Measurements from ENCODE around the gene PLCH1.

The PLCH1 gene

GRCh38 chr3:155730843-155731242 is 14.0 kb downstream of the PLCH1 start:
- Histone ChIP-seq H3K4me1 (ENCODE audit: control insufficient read depth, insufficient read depth, low read length) (no peaks in the 10 kb centered on the region), H3K27ac (ENCODE audit: insufficient read depth, low read depth, low read length, poor library complexity, severe bottlenecking) (no peak overlapping the region), H3K27me3 (ENCODE audit: control insufficient read depth, insufficient read depth, low read length, poor library complexity, severe bottlenecking) (no peaks in the 10 kb centered on the region), H3K9me3 (ENCODE audit: control insufficient read depth, low read length) (no peaks in the 10 kb centered on the region), H3K4me3 (ENCODE audit: insufficient read depth, low read depth, low read length) (no peak overlapping the region), H3K36me3 (ENCODE audit: control insufficient read depth, insufficient read depth, low read length) (no peaks in the 10 kb centered on the region)
- 92 to 93% methylated on average over 2 of the region's 2 CpGs for WGBS, 2 experiments

GRCh38 chr3:155727836-155728235 is 17.0 kb downstream of the PLCH1 start:
- H3K4me1 ChIP-seq (ENCODE audit: control insufficient read depth, insufficient read depth, low read length), result no peaks in the 10 kb centered on the region
- no peak overlapping the region for H3K27ac ChIP-seq (ENCODE audit: insufficient read depth, low read depth, low read length, poor library complexity, severe bottlenecking)
- H3K27me3 ChIP-seq (ENCODE audit: control insufficient read depth, insufficient read depth, low read length, poor library complexity, severe bottlenecking), result no peaks in the 10 kb centered on the region
- H3K9me3 ChIP-seq (ENCODE audit: control insufficient read depth, low read length), result no peaks in the 10 kb centered on the region
- WGBS, 2 experiments, result 94% methylated on average over 3 of the region's 3 CpGs
- H3K36me3 ChIP-seq (ENCODE audit: control insufficient read depth, insufficient read depth, low read length), result no peaks in the 10 kb centered on the region
- no peak overlapping the region for H3K4me3 ChIP-seq (ENCODE audit: insufficient read depth, low read depth, low read length)

DNA sequence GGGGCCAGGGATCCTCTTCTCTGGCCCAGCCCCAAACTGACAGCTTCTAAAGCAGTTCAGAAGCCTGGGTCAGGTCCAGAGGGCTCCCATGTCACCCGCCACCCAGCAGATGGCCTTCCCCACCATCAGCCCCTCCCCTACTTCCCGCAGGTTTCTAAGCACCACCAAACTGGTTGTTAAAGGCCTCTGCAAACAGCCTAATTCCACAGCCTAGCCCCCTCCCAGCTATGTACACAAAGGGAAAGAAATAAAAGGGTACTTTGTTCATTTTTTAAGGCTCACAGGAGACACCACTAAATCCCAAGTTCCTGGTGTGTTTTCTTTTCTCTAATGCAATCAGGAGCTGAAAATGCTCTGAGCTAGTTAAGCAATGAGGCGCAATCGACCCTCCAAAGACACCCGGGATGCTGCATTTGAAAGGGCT is 30.6 kb downstream of the PLCH1 start:
- no peaks in the 10 kb centered on the region for H3K27me3 ChIP-seq (ENCODE audit: control insufficient read depth, insufficient read depth, low read length, poor library complexity, severe bottlenecking)
- H3K27ac ChIP-seq (ENCODE audit: insufficient read depth, low read depth, low read length, poor library complexity, severe bottlenecking), result peak overlapping the region; percentile 50
- WGBS, 2 experiments, result 14% methylated on average over 5 of the region's 5 CpGs
- H3K9me3 ChIP-seq (ENCODE audit: control insufficient read depth, low read length), result no peaks in the 10 kb centered on the region
- H3K4me1 ChIP-seq (ENCODE audit: control insufficient read depth, insufficient read depth, low read length), result peaks cover 15% of the 10 kb centered on the region
- no peak overlapping the region for H3K4me3 ChIP-seq (ENCODE audit: insufficient read depth, low read depth, low read length)
- no peaks in the 10 kb centered on the region for H3K36me3 ChIP-seq (ENCODE audit: control insufficient read depth, insufficient read depth, low read length)

GRCh38 chr3:155712008-155712407 is 32.9 kb downstream of the PLCH1 start:
- no peaks in the 10 kb centered on the region for H3K27me3 ChIP-seq (ENCODE audit: control insufficient read depth, insufficient read depth, low read length, poor library complexity, severe bottlenecking)

GRCh38 chr3:155704771-155705559 is 39.9 kb downstream of the PLCH1 start:
- Histone ChIP-seq H3K4me1 (ENCODE audit: control insufficient read depth, insufficient read depth, low read length) (peaks cover 10% of the 10 kb centered on the region), H3K9me3 (ENCODE audit: control insufficient read depth, low read length) (no peaks in the 10 kb centered on the region), H3K27me3 (ENCODE audit: control insufficient read depth, insufficient read depth, low read length, poor library complexity, severe bottlenecking) (no peaks in the 10 kb centered on the region), H3K27ac (ENCODE audit: insufficient read depth, low read depth, low read length, poor library complexity, severe bottlenecking) (peak overlapping the region; percentile 46), H3K36me3 (ENCODE audit: control insufficient read depth, insufficient read depth, low read length) (no peaks in the 10 kb centered on the region), H3K4me3 (ENCODE audit: insufficient read depth, low read depth, low read length) (no peak overlapping the region)
- 58 to 78% methylated on average over 3 to 4 of the region's 4 CpGs for whole genome bisulfite sequencing, 2 experiments

More at GRCh38 chr3:155712008-155712407, 32.9 kb downstream of the PLCH1 start:
- Histone ChIP-seq H3K36me3 (ENCODE audit: control insufficient read depth, insufficient read depth, low read length) (no peaks in the 10 kb centered on the region), H3K4me3 (ENCODE audit: insufficient read depth, low read depth, low read length) (no peak overlapping the region), H3K4me1 (ENCODE audit: control insufficient read depth, insufficient read depth, low read length) (peaks cover 15% of the 10 kb centered on the region), H3K9me3 (ENCODE audit: control insufficient read depth, low read length) (no peaks in the 10 kb centered on the region), H3K27ac (ENCODE audit: insufficient read depth, low read depth, low read length, poor library complexity, severe bottlenecking) (no peak overlapping the region)
- WGBS, 2 experiments, result 93 to 96% methylated on average over 1 of the region's 1 CpG

GRCh38 chr3:155704061-155704460 is 40.8 kb downstream of the PLCH1 start:
- Histone ChIP-seq H3K27me3 (ENCODE audit: control insufficient read depth, insufficient read depth, low read length, poor library complexity, severe bottlenecking) (no peaks in the 10 kb centered on the region), H3K36me3 (ENCODE audit: control insufficient read depth, insufficient read depth, low read length) (no peaks in the 10 kb centered on the region), H3K9me3 (ENCODE audit: control insufficient read depth, low read length) (no peaks in the 10 kb centered on the region), H3K27ac (ENCODE audit: insufficient read depth, low read depth, low read length, poor library complexity, severe bottlenecking) (no peak overlapping the region), H3K4me1 (ENCODE audit: control insufficient read depth, insufficient read depth, low read length) (peaks cover 10% of the 10 kb centered on the region), H3K4me3 (ENCODE audit: insufficient read depth, low read depth, low read length) (no peak overlapping the region)
- 94% methylated on average over 6 of the region's 6 CpGs for WGBS, 2 experiments

DNA sequence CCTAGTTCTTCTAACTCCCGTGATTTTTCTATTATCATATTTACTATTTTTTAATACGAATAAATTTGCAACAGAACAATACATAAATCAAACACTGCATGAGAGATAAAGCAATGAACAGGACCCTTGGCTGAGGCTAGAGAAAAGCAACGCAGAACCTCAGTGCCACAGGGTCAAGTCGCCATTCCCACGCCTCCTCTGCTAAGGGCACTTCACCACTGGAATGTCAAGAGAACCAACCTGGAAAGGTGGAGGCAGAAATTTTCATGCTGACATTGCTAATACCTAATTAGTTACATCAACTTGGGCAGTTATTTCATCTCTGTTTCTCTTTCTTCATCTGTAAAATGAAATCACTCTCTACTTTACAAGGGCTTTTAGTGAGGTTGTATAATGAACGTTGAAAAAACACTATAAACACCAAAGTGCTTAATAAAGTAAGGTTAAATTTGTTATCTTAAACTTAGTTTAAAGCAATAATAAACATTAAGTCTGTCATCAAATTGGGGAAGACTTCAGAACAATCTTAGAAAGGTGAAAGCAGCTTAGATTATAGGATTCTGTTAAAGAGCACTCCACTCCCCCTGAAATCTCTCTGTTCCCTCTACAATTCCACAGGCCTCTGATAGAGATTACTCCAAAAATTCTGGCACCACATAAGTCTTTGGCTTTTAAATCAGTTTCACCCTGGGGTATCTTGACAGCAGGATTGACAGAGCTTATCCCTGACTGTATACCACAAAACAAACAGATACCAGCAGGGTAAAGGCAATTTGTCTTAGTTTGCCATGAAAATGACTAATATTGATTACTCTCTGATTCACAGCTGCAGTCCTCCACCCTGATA is 41.9 kb downstream of the PLCH1 start:
- Histone ChIP-seq H3K4me3 (ENCODE audit: insufficient read depth, low read depth, low read length) (no peak overlapping the region), H3K36me3 (ENCODE audit: control insufficient read depth, insufficient read depth, low read length) (no peaks in the 10 kb centered on the region), H3K27ac (ENCODE audit: insufficient read depth, low read depth, low read length, poor library complexity, severe bottlenecking) (no peak overlapping the region), H3K27me3 (ENCODE audit: control insufficient read depth, insufficient read depth, low read length, poor library complexity, severe bottlenecking) (no peaks in the 10 kb centered on the region), H3K4me1 (ENCODE audit: control insufficient read depth, insufficient read depth, low read length) (peaks cover 10% of the 10 kb centered on the region), H3K9me3 (ENCODE audit: control insufficient read depth, low read length) (no peaks in the 10 kb centered on the region)
- whole genome bisulfite sequencing, 2 experiments, result 88 to 91% methylated on average over 5 of the region's 6 CpGs

- H3K27me3 ChIP-seq (ENCODE audit: control insufficient read depth, insufficient read depth, low read length, poor library complexity, severe bottlenecking), result no peaks in the 10 kb centered on the region
- no peak overlapping the region for H3K4me3 ChIP-seq (ENCODE audit: insufficient read depth, low read depth, low read length)
- no peak overlapping the region for H3K27ac ChIP-seq (ENCODE audit: insufficient read depth, low read depth, low read length, poor library complexity, severe bottlenecking)
- H3K9me3 ChIP-seq (ENCODE audit: control insufficient read depth, low read length), result no peaks in the 10 kb centered on the region
- H3K36me3 ChIP-seq (ENCODE audit: control insufficient read depth, insufficient read depth, low read length), result no peaks in the 10 kb centered on the region
- 86 to 90% methylated on average over 2 to 3 of the region's 5 CpGs for WGBS, 2 experiments
- peaks cover 10% of the 10 kb centered on the region for H3K4me1 ChIP-seq (ENCODE audit: control insufficient read depth, insufficient read depth, low read length)
Measured at GRCh38 chr3:155701882-155702465, 42.9 kb downstream of the PLCH1 start.

DNA sequence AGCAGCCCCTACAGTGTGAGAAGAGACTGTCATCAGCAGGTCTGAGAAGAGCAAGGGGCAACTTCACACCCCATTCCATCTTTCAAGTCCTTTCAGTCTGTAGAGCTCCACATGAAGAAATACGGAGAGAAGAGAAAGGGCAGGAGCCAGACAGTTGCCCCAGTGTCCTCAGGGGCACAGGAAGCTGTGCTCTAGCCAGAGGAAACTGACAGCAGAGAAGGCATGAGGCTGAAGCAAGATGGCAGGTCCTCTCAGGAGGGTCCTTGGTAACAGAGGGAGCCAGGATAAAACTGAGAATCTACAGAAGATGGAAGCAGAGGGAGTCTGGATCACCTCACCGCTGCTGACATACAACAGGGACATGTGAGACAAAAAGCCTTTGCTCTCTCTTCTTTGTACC is 47.3 kb downstream of the PLCH1 start:
- H3K27me3 ChIP-seq (ENCODE audit: control insufficient read depth, insufficient read depth, low read length, poor library complexity, severe bottlenecking), result no peaks in the 10 kb centered on the region
- H3K36me3 ChIP-seq (ENCODE audit: control insufficient read depth, insufficient read depth, low read length), result no peaks in the 10 kb centered on the region
- 73 to 76% methylated on average over 2 of the region's 2 CpGs for WGBS, 2 experiments
- no peak overlapping the region for H3K4me3 ChIP-seq (ENCODE audit: insufficient read depth, low read depth, low read length)
- no peak overlapping the region for H3K27ac ChIP-seq (ENCODE audit: insufficient read depth, low read depth, low read length, poor library complexity, severe bottlenecking)
- H3K4me1 ChIP-seq (ENCODE audit: control insufficient read depth, insufficient read depth, low read length), result no peaks in the 10 kb centered on the region
- H3K9me3 ChIP-seq (ENCODE audit: control insufficient read depth, low read length), result no peaks in the 10 kb centered on the region

GRCh38 chr3:155690921-155691320 is 54.0 kb downstream of the PLCH1 start:
- Histone ChIP-seq H3K4me1 (ENCODE audit: control insufficient read depth, insufficient read depth, low read length) (no peaks in the 10 kb centered on the region), H3K27me3 (ENCODE audit: control insufficient read depth, insufficient read depth, low read length, poor library complexity, severe bottlenecking) (no peaks in the 10 kb centered on the region), H3K36me3 (ENCODE audit: control insufficient read depth, insufficient read depth, low read length) (no peaks in the 10 kb centered on the region), H3K27ac (ENCODE audit: insufficient read depth, low read depth, low read length, poor library complexity, severe bottlenecking) (no peak overlapping the region), H3K9me3 (ENCODE audit: control insufficient read depth, low read length) (no peaks in the 10 kb centered on the region), H3K4me3 (ENCODE audit: insufficient read depth, low read depth, low read length) (no peak overlapping the region)
